Hematopoietic multipotent progenitor cell treated with erythropoietin and hydrocortisone succinate and interleukin-3 and kit ligand, for 15 days (in vitro differentiated cells): ENCODE measurements around the gene CBY3.
"Not testable (repeated sequence)": the region's sequence is repeated elsewhere in the genome, so short reads cannot be mapped to it uniquely, and the experiment has no call there.

Source experiments
- DNase-seq: peaks from one replicate; pipeline ENCODE4 v3.0.0-alpha.2; 2015; ENCODE audit warnings: low spot score

Gene CBY3

DNA sequence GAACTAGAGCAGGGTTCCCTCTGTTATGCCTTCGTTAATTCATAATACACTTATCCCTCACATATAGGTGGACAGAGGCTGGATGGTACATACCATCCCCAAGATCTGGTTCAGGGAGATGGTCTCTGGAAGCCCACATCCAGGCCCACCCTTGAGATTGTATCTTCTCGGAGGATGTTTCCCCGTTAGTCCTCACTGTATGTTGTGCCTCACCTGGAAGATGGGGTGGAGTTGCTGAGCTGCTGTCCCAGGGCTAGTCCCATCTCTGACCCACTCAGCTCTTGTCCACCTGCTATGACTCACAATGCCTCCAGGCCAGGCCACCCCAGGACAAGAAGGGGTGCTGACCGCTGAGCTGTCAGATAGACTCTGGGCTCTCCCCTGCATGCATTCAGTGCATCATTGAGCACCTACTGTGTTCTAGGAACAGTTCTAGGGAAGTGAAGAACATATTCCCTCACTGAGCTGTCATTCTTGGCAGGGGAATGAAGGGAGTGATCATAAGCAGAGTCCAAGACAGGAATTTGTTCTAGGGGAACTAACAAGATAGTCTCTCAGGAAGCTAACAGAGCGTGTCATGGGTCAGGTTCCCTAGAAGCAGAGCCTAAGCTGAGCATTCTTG lies at the start of gene CBY3:
TSS of gene CBY3 (minus strand) at position 255 of the 622 bp plus-strand sequence. CDS start at position 139, 116 bp downstream.
- DNase-seq: no peak

- no peak for DNase-seq
Measured at GRCh38 chr5:179730356-179730755, 49.5 kb upstream of the CBY3 start.

GRCh38 chr5:179729727-179730126 lies 48.9 kb upstream of the CBY3 start:
- DNase-seq: no peak

DNA sequence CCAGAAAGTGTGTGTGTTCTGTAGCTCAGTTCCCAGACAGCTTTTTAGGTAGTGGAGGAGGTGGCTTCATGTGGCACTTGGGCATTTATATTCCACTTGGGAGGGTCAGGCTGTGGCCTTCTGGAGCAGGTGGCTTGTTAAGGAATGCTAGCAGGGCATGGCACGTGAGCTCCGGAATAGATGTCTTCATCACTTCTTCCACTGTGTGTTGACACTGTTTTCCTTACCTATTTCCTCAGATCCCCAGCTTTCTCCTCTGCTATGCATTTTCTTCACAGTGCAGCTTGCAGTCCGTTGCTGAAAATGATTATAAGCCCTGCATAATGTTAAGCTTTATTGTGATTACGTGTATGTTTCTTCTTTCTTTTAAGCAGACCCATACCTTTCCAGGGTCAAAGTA lies 48.5 kb upstream of the CBY3 start:
- no peak for DNase-seq

DNA sequence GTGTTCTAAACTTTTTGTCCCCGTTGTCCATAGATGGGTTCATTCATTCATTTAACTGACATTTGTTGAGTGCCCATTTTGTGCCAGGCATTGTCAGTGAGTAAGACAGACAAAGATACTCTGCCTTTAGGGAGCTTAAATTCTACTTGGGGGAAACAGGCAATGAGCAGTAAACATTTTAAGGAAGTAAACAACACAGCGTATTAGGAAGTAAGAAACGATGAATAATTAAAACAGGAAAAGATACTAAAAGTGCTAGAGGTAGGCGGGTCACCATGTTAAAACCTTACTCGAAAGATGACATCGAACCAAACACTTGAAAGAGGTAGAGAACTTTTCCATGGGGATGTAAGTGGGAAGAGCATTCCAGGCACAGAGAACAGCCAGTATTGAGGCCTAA lies 46.3 kb upstream of the CBY3 start:
- no peak for DNase-seq

- DNase-seq: no peak
Measured at GRCh38 chr5:179724163-179724562, 43.3 kb upstream of the CBY3 start.

- DNase-seq: no peak
Measured at GRCh38 chr5:179720222-179720621, 39.4 kb upstream of the CBY3 start.

- peak; percentile 36 for DNase-seq
Measured at GRCh38 chr5:179716286-179716685, 35.5 kb upstream of the CBY3 start.

DNA sequence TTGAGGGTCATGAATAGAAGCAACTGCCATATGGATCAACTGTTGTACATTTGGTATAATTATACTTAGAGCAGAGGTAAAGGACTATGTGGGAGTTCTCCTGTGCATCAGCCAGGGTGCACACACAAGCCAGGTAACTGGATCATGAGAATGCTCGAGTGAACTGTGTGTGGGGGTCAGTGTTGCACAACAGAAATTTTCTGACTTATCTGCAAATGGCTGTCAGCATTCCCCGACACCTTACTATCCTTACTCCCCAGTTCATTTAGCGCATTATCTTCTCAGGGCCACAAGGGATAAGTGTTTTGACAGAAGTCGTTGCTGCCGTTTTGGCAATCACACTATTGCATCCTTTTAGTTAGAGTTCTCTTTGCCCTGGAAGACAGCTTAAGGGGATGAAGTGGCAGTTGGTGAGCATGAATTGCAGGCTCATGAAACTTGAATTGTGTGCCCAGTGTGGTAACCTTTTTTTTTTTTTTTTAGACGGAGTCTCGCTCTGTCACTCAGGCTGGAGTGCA lies 19.6 kb upstream of the CBY3 start:
- DNase-seq: peak; percentile 51

DNA sequence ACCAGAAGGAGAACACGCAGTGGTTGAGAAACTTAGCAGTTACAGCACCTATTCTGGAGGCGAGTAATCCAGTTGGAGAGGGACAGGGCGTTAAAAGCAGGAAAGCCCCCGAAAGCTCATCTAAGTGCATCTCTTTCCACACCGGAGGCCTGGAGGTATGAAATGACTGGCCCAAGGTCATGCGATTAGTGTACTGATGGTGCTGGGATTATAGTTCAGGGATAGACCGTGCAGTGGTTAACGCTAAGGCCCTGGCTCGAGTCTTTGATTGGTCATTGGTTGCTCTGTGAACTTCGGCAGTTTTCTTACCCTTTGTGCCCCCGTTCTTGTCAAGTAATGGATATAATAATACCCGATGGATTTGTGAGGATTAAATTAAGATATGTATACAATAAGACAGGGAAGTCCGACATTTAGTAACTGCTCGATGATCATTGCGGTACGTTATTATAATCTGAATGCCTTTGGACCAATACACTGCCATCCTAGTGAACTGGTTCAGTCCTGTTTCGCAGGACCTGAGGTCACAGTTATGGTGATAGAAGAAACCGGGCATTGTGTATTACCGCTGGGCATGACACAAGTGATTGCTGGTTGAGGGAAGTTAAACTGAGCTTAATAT lies 18.9 kb upstream of the CBY3 start:
- peak; percentile 27 for DNase-seq

DNA sequence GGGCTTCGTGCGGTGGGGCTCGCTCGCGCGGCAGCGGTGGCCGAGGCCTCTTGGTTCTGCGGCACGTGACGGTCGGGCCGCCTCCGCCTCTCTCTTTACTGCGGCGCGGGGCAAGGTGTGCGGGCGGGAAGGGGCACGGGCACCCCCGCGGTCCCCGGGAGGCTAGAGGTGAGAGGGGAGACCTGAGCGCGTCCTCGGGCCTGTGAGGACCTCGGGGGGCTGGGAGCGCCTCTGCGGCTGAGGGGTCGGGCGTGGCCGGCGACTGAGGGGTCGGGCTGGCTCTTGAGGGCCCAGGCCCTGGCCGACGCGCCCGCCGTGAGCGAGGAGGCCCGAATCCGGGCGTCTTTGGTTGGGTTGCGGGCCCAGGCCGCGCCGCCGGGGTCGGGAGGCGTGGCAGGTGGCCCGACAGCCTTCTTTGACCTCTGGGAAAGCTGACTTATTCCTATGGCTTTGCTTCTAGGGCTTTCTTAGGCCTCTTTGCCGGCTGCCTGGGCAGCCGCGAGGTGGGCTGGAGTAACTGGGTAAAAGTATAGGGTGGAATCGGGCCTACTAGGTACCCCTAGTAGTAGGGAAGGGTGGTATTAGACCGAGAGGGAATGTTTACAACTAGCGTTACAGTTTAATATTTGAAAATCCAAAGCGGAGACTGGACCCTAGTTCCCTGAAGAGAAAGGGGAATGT lies 18.2 kb upstream of the CBY3 start, which contains the start of gene CANX:
TSS of gene CANX (plus strand) at position 33 of the 681 bp plus-strand sequence. CDS start 6,715 bp downstream, outside the sequence.
- DNase-seq: no peak

GRCh38 chr5:179697993-179698934 lies 17.4 kb upstream of the CBY3 start:
- DNase-seq: peak; percentile 99

DNA sequence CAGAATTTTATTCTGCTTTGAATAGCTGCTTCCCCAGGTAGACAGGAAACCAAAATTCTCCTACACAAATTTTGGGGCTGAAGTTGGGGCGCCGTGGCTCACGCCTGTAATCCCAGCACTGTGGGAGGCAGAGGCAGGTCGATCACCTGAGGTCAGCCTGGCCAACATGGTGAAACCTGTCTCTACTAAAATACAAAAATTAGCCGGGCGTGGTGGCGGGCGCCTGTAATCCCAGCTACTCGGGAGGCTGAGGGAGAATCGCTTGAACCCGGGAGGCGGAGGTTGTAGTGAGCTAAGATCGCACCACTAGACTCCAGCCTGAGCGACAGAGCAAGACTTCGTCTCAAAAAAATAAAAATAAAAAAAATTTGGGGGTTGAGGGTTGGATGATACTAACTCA lies 16.7 kb upstream of the CBY3 start:
- not testable (repeated sequence) for DNase-seq

GRCh38 chr5:179697108-179697507 lies 16.3 kb upstream of the CBY3 start:
- DNase-seq: no peak

DNA sequence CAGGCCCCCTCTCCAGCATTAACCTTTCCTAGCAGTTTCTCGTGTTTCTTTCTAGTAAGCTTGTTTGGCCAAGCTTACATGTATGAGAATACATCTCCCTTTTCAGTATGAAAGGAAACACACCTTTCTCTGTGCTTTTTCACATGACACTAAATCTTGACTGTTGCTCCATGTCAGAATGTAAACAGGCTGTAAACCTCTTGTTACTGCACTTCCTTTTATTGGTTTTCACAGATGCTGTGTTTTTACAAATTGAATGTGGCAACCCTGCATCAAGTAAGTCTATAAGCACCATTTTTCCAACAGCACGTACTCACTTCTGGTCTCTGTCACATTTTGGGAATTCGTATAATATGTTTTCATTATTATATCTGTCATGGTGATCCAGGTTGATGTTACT lies 15.8 kb upstream of the CBY3 start:
- no peak for DNase-seq

- no peak for DNase-seq
Measured at GRCh38 chr5:179694561-179694960, 13.7 kb upstream of the CBY3 start.

- not testable (repeated sequence) for DNase-seq
Measured at GRCh38 chr5:179689212-179689611, 8.4 kb upstream of the CBY3 start.

DNA sequence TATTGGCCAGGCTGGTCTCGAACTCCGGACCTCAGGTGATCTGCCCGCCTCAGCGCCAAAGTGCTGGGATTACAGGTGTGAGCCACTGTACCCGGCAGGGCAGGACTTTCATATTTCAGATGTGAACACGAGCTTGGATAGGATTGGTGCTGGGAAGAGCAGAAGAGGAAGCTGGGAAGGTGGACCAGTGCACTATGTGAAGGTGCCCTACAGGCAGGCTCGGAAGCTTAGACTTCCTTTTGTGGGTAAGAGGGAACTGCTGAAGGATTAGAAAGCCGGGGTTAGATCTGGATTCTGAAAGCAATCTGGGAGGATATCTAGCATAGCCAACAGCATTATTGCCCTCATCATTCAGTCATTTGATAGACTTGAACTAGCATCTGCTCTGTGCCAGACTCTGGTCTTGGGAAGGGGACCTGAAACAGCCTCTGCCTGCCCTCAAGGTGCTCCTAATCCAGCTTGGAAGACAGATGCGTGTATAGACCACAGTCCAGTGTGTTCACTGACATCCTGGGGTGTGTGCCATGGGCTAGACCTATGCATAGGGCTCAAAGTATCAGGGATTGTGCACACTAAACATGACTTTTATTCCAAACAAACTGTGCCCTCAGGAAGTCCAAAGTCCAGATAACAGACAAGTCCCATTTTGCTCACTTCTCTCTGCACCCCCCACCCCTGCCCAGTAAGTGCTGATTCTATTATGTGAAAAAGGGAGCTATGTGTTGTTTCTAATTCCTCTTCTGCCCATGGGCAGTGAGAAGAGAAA lies 637 bp downstream of the CBY3 start:
- no peak for DNase-seq

DNA sequence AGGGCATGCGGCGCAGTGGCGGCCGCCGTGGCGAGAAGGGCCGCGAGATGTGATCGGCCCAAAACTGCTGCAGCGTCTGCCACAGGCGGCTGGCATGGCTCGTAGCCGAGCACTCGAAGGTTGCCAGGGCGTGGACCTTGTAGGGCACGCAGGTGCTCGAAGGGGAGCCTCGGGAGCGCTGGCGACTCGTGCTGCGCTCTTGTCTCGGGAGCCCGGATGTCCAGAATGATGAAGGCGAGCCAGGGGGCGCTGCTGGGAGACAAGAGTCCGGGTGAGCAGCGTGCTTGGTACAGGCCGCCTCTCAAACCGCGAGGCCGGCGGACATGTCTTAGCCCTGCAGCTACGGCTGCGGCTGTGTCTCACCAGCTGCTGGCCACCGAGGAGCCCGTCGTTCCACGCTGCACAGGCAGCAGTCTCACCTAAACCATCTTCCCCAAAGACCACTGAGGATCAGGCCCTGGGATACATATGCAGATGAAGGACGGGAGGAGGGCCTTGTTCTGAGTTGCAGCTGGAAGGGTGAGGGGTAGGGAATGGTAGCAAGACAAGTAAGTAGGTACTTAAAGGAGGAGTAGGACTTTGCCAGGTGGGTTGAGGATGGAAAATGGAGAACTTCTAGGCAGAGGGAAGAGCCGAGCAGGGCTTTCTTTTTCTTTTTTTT lies 1.7 kb downstream of the CBY3 start:
- DNase-seq: peak; percentile 63

DNA sequence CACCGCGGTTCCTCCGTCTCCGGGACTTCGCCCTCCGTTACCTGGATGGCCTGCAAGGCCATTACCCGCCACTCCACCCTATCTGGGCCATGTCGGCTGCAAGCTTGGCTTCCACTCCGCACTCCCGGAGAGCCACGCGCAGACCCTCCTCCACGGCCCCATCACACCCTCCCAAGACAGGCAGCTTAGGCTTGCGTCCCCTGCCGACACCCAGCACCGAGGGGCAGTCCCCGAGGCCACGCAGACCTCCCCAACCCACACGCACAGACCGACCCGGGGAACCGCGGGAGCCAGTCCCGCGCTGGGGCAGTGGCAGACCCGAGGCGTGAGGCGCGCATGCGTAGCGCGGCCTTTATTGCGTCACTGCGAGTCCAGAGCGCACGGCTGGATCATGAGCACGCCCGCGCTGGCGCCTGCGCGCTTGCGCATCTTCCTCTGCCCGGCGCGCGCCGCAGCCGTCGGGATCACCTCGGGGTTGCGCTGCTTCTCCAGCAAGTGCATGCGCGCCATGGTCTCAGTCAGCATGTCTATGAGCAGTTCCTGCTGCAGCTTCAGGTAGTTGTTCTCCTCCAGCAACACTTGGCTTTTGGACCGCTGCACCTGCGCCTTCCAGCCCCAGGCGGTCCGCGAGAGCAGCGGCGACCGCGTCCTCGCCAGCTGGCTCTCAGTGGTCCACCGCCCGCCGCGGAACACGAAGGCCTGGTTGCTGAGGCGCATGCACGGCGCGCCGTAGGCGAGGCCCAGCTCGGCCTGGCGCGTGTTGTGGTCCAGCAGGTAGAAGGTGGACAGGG lies 2.4 kb downstream of the CBY3 start:
- peak; percentile 92 for DNase-seq
